C4-2B (cell line): ENCODE data around the gene ZNF692.
"Not testable (repeated sequence)": the region's sequence is repeated elsewhere in the genome, so short reads cannot be mapped to it uniquely, and the experiment has no call there.

ENCODE experiments used
- H3K27ac ChIP-seq: fragments of 450-650 bp; 2 replicates; pipeline ENCODE4 v1.5.1; 2017
- ZFX ChIP-seq: fragments of 450-650 bp; IDR thresholded peaks from 2 replicates; pipeline ENCODE4 v1.6.1; 2017
- TF ChIP-seq, protein P1 (sequence below): fragments of 450-650 bp; conservative IDR thresholded peaks from 2 replicates; pipeline ENCODE4 v1.5.1; 2017; ENCODE audit warnings: mild to moderate bottlenecking

The ZNF692 gene

DNA sequence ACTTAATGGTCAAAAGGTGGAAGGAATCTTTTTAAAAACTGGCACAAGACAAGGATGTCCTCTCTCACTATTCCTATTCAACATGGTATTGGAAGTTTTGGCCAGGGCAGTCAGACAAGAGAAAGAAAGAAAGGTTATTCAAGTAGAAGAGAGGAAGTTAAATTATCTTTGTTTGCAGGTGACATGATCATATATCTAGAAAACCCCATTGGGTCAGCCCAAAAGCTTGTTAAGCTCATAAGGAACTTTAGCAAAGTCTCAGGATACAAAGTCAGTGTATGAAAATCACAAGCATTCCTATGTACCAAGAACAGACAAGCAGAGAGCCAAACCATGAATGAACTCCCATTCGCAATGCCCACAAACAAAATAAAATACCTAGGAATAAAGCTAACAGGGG lies 41.8 kb upstream of the ZNF692 start:
- H3K27ac ChIP-seq: no peak overlapping the region
- TF ChIP-seq ZFX: no peak
- TF ChIP-seq, protein P1, sequence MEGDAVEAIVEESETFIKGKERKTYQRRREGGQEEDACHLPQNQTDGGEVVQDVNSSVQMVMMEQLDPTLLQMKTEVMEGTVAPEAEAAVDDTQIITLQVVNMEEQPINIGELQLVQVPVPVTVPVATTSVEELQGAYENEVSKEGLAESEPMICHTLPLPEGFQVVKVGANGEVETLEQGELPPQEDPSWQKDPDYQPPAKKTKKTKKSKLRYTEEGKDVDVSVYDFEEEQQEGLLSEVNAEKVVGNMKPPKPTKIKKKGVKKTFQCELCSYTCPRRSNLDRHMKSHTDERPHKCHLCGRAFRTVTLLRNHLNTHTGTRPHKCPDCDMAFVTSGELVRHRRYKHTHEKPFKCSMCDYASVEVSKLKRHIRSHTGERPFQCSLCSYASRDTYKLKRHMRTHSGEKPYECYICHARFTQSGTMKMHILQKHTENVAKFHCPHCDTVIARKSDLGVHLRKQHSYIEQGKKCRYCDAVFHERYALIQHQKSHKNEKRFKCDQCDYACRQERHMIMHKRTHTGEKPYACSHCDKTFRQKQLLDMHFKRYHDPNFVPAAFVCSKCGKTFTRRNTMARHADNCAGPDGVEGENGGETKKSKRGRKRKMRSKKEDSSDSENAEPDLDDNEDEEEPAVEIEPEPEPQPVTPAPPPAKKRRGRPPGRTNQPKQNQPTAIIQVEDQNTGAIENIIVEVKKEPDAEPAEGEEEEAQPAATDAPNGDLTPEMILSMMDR: no peak

- H3K27ac ChIP-seq: no peak overlapping the region
- TF ChIP-seq ZFX: no peak
- TF ChIP-seq, protein P1: no peak
Observed at GRCh38 chr1:248897412-248898337, 38.8 kb upstream of the ZNF692 start.

DNA sequence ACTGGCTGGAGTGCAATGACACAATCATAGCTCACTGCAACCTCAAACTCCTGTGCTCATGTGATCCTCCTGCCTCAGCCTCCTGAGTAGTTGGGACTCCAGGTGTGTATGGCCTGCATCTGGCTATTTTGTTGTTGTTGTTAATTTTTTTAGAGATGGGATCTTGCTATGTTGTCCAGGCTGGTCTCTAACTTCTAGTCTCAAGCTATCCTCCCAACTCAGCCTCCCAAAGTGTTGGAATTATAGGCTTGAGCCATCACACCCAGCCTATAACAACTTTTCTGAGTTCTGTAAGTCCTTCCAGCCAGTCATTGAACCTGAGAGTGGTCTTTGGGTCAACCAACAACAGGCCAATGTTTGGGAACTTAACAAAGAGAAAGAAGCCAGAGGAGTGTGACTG lies 36.0 kb upstream of the ZNF692 start:
- no peak for TF ChIP-seq ZFX
- TF ChIP-seq, protein P1: no peak
- no peak overlapping the region for H3K27ac ChIP-seq

GRCh38 chr1:248892590-248892989 lies 33.7 kb upstream of the ZNF692 start:
- no peak overlapping the region for H3K27ac ChIP-seq
- TF ChIP-seq, protein P1: no peak
- no peak for TF ChIP-seq ZFX

- TF ChIP-seq, protein P1: no peak
- no peak for TF ChIP-seq ZFX
- no peak overlapping the region for H3K27ac ChIP-seq
Observed at GRCh38 chr1:248891758-248892157, 32.9 kb upstream of the ZNF692 start.

GRCh38 chr1:248890549-248891498 lies 31.9 kb upstream of the ZNF692 start:
- H3K27ac ChIP-seq: no peak overlapping the region
- TF ChIP-seq ZFX: no peak
- TF ChIP-seq, protein P1: no peak

GRCh38 chr1:248889914-248890243 lies 31.0 kb upstream of the ZNF692 start:
- not testable (repeated sequence) for H3K27ac ChIP-seq
